GM18508 (cell line): ENCODE results near the gene VSIG10L.

Source experiments
- ATAC-seq: cut with Tn5 transposase; IDR thresholded peaks from one replicate; pipeline ENCODE4 v1.9.1; 2021; ENCODE audit warnings: moderate number of reproducible peaks; ENCODE audit not compliant: insufficient read depth, unreplicated experiment

The VSIG10L gene

DNA sequence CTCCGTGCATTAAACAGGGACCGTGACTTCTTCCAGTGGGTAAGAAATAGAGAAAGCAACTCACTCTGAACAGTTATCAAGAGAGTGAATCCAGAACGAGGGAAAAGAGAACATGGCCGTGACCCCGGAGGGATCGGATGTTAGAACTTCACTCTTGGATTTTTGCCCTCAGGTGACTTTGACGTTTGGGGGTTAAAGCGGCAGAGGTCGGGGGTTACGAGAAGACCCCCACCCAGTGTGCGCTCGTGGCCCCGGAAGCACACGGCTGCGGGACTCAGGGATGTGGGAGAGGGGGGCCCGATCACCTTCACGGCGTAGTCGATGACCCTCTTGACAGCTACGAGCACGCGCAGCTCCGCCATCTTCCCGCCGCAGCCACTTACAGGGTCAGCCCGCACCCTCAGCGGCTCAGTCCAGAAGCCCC, 24.0 kb upstream of the VSIG10L start, which contains the start of gene ETFB:
ETFB (minus strand) TSS at position 424 of the 424 bp plus-strand sequence; CDS start at position 362, 62 bp downstream.
- no peak for ATAC-seq

DNA sequence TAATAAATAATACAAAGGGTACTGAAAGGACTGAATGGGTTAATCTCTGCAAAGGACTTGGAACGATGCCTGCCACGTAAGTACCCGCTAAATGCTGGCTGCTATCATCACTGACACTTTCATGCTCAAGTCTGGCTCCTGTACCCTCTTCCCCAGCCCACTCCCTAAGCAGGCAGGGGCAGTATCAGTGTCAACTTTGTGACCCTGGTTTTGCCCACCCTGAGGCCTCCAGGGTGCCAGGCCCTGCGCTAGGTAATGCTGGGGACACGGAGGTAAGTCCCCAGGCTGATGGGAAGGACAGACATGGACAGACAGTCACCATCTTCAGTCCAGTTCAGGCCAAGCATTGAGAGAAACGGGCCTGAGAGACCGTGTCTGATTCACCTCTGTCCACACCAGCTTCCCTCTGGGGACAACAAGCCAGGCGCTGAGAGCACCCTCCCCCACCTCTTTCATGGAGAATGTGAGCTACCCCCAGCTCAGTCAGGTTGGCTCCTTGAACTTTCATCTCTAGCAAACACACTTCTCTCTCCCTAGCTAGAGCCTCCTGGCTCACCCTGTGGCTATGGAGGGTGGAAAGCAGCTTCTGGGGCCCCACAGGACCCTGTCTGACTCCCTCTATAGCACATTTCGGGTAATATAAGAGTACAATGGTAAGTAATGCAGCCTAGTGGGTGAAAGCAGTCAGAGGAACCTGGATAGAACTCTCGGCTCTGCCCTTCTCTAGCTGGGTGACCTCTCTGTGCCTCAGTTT, 23.4 kb upstream of the VSIG10L start:
- no peak for ATAC-seq

DNA sequence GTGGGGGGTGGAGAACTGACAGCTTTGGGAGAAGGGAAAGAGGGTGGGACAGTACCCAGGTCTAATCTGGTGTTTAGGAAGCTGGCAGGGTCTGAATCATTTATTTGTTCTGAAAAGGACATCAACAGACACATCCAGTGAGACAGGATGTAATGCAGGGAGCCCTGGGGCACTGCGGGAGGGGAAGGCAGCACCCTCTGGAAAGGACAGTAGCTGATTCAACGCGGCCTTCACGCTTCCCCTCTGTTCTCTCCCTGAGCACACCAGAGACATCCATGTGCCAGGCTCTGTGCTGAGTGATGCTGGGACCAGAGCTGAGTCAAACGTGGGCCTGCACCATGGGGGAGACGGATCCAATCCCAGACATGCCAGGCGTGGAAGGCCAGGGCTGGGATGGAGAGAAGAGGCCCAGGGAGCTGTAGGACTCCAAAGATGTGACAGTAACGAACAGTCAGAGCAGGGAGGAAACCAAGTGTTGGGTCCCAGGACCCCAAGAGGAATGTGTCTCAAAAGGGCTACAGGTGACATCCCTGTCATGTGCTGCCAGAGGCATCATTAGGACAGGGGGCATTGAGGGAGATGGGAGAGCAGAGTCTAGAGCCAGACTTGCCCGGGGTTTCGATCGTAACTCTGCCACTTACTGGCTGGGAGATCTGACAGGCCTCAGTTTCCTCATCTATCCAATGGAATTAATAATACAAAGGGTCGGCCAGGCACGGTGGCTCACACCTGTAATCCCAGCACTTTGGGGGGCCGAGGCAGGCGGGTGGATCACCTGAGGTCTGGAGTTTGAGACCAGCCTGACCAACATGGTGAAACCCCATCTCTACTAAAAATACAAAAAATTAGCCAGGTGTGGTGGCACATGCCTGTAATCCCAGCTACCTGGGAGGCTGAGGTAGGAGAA, 22.5 kb upstream of the VSIG10L start:
- no peak for ATAC-seq

DNA sequence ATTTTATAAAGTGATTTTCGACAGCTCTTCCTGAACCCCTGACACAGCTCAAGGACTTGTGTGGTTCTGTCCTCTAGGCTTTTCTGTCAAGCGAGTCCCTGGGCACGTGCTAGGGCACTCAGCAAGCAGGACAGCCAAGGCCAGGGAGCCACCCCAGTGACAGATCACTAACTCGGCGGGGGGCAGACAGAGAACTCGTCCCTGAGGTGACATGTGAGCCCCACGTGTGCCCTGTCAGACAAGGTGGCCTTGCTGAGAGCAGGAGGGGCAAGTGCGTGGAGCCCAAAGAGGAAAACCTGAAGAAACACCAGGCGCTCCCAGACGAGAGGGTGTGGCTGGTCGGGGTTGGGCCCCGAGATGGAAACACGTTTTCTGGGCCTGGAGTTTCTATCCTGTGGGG, 19.3 kb upstream of the VSIG10L start:
- no peak for ATAC-seq

DNA sequence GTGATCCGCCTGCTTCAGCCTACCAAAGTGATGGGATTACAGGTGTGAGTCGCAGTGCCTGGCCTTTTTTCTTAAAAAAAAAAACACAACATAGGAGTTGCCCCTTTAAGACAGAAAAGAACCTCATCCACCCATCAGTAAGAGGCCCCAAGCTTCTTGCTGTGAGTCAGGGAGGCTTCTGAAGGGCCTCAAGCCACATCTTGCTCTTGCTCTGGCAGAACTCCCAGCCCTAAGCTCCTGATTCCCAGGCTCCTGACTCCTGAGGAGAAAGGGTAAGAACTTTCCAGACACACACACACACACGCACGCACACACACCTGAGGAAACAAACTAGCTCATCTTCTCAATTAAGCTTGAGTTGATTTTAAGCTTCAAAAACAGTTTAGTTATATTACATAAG, 17.4 kb upstream of the VSIG10L start:
- ATAC-seq = no peak

DNA sequence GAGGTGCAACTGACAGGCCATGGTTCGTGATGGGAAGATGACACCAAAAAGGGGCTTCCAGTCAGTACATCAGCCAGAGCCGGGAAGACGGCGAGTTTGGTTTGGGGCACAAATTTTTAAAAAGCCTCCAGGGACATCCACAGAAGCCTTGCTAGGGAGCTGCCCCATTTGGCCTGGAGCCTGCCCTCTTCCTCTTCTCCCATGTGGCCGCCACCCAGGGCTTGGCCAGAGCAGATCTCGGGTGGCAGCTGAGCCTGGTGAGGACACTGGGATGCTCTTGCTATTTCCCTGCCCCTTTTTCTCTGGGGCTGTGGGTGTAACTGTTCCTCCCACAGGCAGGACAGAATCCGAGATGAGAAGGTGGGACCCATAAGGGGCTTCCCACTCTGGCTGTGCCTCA, 16.0 kb upstream of the VSIG10L start:
- no peak for ATAC-seq

DNA sequence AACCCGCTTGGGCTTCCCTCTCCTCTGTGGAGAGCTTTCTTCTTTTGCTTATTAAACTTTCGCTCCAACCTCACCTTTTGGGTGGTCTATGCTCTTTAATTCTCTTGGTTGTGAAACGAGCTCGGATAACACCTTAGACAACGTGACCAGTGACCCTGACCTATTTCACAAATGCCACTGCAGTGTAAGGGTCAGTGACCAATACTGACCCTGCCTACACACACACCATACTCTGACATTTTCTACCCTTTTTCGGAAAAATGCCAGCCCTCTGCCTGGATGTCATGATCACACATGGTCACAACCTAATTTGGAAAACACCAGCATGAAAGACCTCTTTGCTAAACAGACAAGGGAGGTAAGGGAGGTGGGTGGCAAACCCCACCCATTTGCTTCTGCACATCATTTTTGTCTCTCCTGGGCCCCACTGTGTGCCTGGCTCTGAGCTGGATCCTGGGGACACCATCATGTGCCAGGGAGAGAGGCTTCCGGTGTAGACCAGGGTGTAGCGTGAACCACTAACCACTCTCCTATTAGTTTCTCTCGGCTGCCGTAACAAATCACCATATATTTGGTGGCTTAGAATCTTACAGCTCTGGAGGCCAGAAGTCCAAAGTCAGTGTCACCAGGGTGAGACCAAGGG, 14.3 kb upstream of the VSIG10L start:
- no peak for ATAC-seq

DNA sequence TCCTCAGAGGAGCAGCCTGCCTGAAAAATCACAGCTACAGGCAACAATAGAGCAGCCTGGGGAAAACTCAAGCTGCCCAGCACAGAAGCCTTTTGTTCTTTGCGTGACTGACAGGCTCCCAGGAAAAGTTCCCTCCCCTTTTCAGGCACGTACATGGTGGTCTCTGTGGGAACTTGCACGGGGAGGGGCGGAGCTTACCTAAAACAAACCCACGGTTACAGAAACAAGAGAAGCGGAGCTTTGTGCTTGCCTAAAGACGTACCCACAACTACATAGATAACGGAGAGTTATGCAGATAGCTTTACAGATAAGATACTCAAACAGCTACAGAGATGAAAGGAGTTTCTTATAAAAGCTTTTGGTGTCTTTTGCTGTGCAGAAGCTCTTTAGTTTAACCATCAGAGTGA, 12.8 kb upstream of the VSIG10L start:
- ATAC-seq = no peak

DNA sequence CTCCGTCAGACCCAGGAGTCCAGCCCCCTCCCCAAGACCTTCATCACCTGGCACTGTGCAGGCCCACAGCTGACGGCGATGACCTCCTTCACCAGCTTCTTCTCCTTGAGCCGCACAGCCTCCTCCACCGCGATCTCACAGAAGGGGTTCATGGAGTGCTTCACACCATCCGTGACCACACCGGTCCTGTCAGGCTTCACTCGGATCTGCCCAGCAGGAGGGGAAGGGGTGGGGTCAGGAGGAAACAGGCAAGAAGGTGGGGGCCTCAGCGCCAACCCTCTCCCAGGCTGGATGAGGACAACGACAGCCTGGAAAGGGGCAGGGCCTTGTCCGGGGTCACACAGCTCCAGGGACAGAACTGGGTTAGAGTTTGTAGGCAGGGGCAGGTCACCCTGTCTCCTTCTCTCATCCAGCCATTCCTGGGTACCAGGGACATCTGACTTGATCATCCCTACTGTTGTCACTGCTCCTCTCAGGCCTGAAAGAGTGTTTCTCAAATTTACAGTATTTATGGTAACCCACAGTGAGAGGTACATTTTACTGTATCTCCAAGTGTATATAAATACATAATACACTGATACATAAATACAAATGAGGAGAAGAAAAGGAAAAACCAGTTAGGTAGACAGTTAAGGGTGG, 12.3 kb upstream of the VSIG10L start:
- ATAC-seq = no peak

DNA sequence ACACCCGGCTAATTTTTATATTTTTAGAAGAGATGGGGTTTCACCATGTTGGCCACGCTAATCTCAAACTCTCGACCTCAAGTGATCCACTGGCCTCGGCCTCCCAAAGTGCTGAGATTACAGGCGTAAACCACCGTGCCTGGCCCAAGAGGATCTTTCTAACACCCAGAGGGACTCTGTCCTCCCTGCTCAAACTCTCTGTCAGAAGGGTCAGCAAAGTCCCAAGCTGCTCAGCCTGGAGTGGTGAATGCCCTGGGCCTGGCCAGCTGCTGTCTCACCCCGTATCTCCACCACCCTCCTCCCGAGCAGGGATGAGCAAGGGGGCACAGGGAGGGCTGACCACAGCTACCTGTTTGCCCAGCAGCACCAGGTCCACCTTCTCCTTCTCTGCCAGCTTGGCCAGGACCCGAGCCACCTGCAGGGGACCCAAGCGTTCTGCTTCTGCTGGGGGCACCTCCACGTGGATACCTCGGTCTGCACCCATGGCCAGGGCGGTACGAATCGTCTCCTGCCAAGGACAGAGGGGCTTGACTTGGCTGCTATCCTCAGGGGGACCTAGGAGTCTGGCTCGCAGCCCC, 10.9 kb upstream of the VSIG10L start:
- ATAC-seq = no peak

DNA sequence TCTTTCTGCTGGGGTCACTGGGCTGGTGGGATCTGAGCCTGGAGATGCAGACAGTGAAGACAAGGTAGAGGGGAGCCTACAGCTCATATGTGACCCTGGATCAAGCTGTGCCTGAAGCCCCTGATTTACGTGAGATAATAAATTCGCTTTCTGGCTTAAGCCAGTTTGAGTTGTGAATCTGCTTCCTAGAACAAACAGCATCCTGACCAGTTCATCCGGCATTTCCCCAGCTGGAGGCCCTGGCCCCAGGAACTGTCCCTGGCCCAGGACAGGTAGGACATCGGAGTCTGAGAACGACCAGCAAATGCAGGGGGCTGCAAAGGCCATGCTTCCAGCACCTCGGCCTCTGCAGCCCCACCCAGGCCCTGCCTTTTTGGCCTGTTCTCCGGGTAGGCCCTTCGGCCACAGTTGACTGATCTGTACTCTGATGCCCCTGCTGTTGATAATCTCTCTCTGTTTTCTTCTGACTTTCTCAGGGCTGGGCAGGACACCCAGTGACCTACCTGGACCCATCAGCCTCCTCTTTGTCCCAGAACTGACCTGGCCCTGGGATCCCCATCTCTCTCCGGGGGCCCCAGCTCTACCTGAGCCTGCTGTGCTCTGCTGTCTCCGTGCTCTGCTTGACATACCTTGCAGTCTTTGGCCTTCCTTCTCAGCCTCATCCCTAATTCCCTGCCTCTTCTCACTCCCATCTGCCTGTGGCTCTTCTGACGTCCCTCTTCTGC, 9.5 kb upstream of the VSIG10L start:
- no peak for ATAC-seq

DNA sequence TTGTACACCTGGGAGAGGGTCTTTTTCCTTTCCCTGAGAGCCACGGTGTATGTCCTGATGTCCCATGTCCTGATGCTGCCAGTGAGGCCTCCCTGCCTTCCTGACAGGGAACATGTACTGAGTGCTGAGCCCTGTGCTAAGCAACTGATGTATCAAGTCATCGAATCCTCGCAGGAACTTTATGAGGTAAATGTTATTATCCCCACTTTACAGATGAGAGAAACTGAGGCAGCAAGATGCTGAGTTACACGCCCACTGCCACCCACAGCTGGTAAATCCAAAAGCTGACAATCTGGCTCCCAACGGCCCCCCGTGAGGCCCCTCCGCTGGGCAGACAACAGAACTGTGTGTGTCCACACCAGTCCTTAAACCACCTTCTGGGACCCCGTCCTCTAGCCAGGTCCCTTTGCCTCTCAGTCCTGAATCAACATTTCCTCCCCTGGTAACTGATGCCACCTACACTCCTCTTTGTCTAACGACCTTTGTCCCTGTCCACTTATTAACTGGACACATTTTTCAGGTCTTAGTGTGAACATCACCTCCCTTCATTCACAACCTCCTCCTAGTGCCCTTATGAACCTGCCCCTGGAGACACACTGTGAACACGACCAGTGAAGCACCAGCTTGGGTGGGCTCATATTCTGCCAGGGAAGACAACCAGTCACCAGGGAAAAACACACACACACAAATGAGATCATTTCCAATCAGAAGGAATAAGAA, 5.4 kb upstream of the VSIG10L start:
- no peak for ATAC-seq

DNA sequence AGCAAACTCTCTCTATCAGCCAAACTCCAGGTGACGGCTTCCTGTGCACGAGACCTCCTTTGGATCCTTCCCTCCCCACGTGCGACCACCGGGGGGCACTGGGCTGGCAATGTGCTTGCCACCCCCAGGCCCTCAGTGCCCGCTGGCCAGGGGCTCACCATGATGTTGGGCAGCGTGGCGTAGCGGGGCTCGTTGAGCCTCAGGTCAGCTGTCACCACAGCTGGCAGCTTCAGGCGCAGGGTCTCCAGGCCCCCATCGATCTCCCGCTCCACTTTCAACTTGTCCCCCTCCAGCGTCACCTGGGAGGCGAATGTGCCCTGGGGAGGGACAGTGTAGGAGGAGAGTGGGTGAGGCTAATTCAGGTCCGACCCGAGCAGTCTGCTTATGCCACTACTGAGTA, 4.8 kb upstream of the VSIG10L start:
- ATAC-seq = no peak

DNA sequence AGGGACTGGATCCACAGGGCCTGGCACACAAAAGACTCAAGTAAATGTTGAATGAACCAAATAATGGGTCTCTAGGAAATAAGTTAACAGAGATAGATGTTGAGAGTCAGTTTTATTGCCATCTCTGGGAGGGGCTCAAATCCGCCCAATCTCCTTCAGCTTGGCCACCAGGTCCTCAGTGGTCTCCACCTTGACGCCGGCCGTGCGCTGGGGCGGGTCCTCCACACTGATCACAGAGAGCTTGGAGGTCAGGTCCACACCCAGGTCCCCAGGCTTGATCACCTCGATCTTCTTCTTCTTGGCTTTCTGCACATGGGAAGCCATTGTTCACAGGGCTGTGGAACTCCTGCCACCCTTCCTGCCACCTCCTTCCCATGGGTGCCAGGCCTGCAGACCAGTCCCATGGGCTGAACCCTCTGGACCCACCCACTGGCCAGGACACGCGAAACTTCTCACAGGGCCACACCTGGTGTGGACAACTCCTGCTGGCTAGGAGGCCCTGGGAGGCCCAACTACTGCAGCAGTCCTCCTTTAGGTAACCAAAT, 3.2 kb upstream of the VSIG10L start:
- no peak for ATAC-seq

DNA sequence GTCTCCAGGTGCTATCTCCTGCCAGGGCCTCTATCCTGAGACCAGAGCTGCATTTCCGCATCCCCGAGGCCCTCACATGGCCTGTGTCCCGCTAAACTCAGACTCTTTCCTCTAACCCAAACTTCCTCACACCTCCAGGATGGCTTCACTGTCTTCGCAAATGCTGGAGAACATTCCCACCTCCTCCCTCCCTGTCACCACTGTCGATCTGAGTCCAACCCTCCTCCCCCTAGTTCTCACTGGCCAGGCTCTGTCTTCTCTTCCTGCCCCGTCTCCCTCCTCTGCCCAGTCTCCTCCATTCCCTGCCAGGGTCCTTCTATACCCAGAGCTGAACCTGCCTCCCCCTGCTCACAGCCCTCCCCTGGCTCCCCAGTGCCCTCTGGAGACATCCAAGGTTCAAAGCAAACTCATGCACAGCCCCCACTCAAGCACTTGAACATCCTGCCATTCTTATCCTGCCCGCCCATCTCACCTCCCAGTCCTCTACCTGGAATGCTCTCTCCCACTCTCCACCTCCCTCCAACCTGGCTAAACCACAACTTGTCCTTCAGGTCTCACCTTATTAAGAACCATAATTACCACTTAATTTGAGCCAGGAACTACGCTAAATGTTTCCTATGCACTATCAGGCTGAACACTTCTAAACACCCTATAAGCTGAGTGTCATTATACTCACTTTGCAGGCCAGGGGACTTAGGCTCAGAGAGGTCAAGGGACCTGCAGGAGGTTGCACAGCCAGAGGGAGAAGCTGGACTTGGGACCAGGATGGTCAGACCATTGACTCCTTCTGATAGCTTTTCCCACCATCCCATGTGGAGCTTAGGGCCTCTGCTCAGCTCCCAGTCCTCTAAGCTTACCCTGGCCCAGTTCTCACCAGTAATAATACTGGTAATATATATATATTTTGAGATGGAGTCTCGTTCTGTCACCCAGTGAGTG, 961 bp upstream of the VSIG10L start:
- ATAC-seq = no peak

DNA sequence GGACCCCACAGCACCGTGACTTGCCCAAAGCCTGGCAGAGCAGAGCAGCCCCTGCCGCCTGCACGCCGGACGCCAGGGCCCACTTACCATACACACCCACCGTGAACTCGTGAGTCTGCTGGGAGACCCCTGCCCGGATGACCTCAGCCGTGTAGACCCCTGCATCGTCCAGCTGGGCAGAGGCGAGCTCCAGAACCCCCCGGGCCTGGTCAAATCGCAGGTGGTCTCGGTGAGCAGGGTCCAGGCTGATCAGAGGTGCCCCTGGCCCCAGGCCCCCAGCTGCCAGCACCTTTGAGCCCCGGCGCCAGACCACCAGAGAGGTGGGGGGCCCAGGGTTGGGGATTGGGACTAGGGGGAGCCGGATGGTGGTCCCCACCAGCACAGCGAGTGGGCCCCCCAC, 873 bp downstream of the VSIG10L start:
- ATAC-seq = no peak
